Measurements from ENCODE around the gene PVALB.
A peak's percentile ranks its signal among the peaks of the same experiment; 100 is the strongest.

Gene PVALB

DNA sequence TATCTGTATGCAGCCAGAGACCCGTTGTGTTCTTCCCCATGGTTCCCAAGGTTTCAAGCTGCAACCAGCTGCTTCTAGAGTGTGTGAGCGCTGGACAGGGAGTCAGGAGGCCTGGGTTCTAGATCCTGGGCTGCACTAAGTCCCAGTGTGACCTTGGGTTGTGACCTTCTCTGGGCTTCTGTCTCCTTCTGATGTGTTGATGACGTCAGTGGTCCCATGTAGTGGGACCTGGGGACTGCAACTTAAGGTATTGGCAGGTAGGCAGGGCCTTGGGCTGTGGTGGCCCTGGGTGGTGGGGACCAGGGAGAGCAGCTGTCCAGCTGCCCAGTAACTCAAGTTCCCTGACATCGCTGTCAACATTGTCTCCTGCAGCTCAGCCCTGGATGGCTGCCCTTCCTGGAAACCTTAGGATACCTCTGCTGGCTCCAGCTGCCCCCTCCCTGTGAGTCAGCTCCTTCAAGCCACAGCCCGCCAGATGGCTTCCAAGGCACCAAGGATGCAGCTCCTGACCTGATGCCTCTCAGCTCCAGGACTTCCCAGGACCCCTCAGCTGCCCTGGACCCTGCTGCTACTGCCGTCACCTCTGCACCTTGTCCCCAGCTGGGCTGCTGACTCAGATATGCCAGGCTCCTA, 1.3 kb upstream of the PVALB start:
- no peak for DNase-seq

DNA sequence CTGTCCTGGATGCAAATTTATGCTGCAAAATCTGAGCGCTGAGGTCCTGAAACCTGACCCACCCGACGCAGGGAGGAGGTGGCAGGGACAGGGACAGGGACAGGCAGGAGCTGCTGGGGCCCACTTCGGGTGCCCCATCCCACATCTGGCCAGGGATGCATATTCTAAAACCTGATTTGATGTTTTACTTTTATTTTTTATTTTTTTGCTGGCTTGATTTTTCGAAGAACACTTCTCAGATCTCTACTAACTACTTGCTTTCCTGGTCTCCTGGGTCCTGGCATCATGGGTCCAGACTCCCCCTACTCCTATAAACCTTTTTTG, 652 bp upstream of the PVALB start:
- no peak for DNase-seq
- in situ Hi-C loops (cut with MboI; ENCODE audit: low pct_unique_long_range_greater_than_20kb, low sequenced_read_pairs): no loop called here

More for the DNA sequence above, 1.3 kb upstream of the PVALB start:
- in situ Hi-C loops (cut with MboI; ENCODE audit: low pct_unique_long_range_greater_than_20kb, low sequenced_read_pairs): no loop called here

DNA sequence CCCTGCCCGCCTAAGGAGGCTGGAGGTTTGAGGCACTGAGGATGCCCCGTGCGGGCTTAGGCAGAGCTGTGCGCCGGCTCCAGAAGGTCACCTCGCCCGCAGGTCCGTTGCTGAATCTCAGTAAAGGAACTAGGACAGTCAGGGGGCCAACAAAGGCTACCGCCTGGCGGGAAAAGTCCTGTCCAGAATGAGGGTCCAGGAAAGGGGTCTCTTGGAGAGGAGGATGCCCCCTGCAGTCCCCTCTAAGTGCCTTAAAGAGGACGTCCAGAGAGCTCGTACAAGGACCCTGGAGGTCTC, 548 bp downstream of the PVALB start:
- in situ Hi-C loops (cut with MboI; ENCODE audit: low pct_unique_long_range_greater_than_20kb, low sequenced_read_pairs): no loop called here
- no peak for DNase-seq

DNA sequence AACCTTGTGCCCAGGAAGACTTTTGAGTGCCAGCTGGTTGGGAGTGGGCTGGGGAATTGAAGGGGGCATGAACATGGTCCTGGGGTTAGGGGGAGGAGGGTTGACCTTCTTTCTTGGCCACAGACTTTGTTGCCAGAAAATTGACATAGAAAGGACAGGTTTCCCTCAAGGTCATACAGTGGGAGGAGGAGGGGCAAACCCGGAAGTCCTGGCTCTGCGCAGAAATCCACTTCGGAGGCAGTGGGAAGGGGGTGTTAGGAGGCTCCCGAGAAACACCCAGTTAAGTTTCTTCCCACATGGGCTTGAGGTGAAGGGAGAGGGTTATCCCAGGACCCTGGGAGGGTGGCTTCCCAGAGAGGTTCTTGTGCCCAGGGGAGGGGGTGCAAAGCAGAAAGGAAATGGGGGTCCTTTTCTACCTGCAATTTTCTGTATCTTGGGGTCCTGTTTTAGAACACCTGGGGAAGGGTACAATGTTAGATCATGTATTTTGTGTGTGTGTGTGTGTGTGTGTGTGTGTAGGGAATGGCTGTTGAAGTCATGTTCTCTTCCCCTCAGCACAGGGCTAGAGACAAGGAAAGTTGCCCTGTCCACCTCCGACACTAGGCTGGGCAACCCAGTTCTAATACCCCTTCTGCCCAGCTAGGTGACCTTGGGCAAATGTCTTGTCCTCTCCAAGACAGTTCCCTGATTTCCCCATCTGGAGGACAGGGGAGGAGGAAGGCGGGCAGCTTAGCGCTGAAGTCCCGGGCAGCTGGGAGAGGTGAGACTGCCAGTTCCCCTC, 1.1 kb downstream of the PVALB start:
- no peak for DNase-seq
- in situ Hi-C loops (cut with MboI; ENCODE audit: low pct_unique_long_range_greater_than_20kb, low sequenced_read_pairs): no loop called here

DNA sequence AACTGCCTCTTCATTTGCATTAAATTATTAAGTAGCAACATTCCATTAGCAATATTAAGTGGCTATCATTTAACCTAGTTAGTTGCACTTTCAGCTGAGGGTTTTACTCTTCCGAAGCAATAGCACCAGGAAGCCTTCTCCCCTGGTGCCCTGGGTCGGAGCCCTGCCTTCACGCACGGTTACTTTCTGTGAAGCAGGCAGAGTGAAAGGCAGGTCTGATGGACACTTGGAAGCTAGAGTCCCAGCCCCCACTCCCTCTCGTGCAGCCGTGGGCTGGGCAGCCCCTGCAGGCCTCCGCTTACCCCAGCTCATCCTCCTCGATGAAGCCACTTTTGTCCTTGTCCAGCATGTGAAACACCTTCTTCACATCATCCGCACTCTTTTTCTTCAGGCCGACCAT, 2.0 kb downstream of the PVALB start:
- DNase-seq: no peak
- in situ Hi-C loops (cut with MboI; ENCODE audit: low pct_unique_long_range_greater_than_20kb, low sequenced_read_pairs): no loop called here

DNA sequence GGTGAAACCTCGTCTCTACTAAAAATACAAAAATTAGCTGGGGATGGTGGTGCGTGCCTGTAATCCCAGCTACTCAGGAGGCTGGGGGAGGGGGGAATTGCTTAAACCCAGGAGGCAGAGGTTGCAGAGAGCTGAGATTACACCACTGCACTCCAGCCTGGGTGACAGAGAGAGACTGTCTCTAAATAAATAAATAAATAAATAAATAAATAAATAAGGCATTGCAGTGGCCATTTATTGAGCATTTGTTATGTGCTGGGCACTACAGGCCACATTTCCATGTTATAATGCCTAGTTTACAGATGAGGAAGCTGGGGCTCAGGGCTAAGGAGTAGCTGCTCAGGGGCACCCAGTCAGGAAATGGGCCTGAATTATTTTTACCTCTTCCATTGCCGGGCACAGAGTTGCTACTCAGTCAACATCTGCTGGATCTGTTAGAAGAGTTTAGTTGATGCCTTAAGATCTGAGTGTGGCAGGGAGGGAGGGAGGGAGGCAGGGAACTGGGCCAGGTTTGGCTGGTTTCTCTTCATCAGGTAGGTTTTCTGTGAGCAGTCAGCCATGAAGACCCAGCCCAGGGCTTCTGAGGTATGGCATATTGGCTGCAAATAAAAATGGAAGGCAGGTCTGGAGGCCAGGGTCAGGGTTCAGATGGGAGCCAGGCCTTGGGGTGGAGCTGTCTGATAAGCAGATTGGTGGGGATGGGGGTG, 5.6 kb downstream of the PVALB start:
- DNase-seq: no peak
- in situ Hi-C loops (cut with MboI; ENCODE audit: low pct_unique_long_range_greater_than_20kb, low sequenced_read_pairs): no loop called here

DNA sequence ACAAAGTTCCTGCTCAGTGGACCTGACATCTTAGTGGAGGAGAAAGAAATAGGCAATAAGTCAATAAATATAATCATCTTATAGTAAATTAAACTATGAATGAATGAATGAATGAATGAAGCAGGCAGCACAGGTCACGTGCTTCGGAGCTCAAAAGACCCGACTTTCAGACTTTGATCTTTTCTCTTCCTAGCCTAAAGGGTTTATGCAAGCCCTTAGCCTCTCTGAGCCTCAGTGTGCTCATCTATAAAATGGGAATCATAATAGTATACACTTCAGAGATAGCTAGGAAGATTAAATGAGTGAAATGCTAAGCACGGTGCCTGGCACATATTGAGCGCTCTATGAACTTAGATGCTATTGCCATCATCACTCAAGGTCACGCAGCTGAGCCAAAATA, 7.5 kb downstream of the PVALB start:
- no peak for DNase-seq
- in situ Hi-C loops (cut with MboI; ENCODE audit: low pct_unique_long_range_greater_than_20kb, low sequenced_read_pairs): no loop called here

DNA sequence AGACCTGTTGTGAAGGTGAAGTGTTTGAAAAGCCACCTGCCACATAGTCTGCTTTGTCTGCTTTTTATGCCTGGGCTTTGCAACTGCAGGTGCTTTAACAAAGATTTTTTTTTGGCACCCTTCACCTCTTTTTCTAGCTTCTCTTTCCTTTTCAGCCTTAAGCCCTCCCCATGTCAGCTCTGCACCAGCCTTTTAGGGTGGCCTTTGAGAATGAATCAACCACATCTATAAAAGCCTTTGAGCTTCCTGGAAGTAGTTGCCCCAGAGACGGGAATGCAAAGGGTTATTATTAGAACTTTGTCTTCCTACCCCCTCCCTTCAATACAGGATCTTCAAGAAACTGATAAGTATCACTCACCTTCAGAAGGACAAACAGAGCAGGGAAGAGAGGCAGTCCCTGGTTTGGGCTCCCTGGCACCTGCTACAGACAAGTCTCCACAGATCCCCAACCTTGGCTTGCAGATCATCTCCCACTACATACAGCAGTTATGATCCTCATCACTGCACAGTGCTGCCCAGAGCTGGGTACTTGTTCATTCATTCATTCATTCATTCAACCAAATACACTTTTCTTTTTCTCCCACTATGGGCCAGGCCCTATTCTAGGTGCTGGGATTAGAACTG, 8.0 kb downstream of the PVALB start:
- DNase-seq: no peak

DNA sequence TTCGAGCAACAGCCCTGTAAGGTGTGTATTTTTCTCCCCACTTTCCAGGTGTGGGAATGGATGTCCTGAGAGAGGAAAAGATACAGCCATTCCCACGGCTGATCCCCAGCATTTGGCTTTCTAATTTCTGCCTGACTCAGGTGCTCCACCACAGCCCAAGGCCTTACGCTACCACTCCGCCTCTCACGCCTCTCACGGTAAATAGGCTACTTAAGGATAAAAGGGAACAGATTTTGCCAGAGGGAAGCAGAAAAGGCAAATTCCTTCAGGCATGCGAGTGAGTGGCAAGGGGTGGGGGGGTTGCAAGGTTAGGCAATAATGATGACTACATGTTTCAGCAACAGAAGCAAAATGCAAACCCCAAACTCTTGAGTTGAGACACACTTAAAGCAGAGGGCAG, 9.2 kb downstream of the PVALB start:
- DNase-seq: no peak
- in situ Hi-C loops (cut with MboI; ENCODE audit: low pct_unique_long_range_greater_than_20kb, low sequenced_read_pairs): no loop called here

More for the DNA sequence above, 8.0 kb downstream of the PVALB start:
- in situ Hi-C loops (cut with MboI; ENCODE audit: low pct_unique_long_range_greater_than_20kb, low sequenced_read_pairs): no loop called here

DNA sequence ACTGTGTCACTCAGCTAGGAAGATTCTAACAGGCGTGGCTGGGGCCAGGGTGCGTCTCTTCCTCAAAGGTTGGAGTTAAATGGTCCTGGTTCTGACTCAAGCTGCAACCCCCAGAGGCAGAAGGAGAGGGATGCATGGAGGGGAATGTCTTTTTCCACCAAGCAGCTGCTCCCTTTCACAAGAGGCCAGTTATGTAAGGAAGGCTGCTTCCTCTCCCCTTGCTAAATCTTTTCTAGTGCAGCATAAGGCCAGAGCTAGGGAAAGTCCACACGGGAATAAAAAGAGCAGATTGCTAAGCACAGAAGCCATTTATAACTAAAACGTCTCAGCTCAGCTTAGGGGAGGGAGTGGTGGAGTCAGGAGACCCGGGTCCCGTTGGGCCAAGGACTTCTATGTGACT, 10.0 kb downstream of the PVALB start:
- no peak for DNase-seq
- in situ Hi-C loops (cut with MboI; ENCODE audit: low pct_unique_long_range_greater_than_20kb, low sequenced_read_pairs): no loop called here

DNA sequence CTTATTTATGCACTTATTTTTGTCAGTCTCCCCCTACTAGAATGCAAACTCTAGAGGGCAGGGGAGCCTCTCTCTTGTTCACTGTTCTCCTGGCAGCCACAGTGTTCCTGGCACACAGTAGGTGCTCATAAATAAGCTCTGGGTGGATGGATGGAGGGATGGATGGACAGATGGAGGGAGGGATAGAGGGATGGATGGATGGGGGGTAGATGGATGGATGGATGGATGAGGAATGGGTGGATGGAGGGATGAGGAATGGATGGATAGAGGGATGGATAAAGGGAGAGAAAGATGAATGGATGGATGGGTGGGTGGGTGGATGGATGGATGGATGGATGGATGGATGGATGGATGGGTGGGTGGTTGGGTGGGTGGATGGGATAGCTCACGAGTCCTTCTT, 13.5 kb downstream of the PVALB start:
- in situ Hi-C loops (cut with MboI; ENCODE audit: low pct_unique_long_range_greater_than_20kb, low sequenced_read_pairs): no loop called here
- DNase-seq: no peak

DNA sequence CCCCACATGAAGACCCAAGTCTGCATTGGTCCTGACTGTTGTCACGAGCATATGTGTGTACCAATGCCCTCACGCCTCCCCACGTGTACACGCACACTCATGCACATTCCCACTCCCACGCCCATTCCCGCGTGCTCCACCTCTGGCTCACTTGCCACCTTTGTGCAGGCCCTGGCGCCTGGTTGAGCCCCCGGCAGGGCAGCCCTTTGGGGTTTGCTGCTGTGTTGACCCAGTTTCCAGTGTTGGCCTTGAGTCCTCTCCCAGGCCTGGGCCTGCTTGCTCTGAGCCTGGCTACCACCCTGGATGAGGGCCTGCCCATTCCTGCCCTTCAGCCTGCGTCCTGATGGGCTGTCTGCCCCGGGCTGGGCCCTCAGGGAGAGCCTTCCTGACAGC, 18.2 kb downstream of the PVALB start:
- in situ Hi-C loops (cut with MboI; ENCODE audit: low pct_unique_long_range_greater_than_20kb, low sequenced_read_pairs): no loop called here
- no peak for DNase-seq

DNA sequence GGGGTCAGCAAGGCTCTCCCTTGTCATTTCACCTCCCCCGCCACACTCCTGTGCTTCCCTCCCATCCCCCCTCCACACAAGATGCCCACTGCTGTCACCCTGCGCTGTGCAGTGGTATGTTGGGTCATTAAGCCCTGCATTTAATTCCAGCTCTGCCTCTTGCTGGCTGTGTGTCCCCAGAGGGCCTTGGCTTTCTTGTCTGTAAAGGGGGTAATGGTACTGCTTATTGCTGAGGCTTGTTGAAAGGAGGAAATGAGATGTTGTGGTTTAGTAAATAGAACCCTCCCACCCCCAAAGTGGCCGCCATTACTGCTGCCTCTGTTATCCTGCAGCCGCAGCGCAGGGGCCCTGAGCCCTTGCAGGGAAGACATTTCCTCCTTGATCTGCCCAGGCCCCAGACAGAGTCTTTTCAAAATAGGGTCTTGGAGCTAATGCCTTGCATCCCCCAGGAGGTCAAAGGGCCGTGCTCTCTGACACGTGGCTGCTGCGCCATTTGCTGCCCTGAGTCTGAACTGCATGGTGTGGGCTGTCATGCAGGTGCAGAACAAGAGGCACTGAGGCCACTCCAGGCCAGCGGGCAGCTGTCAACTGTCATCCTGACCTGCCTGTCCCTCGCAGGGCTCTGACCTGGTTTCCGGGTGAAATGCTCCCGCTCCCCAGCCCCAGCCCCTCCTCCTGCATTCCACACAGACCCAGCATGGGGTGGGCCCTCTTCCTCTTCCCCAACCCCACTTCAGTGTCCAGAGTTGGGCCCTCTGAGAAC, 18.7 kb downstream of the PVALB start:
- DNase-seq: peak; percentile 38
- in situ Hi-C loops (cut with MboI; ENCODE audit: low pct_unique_long_range_greater_than_20kb, low sequenced_read_pairs): no loop called here

DNA sequence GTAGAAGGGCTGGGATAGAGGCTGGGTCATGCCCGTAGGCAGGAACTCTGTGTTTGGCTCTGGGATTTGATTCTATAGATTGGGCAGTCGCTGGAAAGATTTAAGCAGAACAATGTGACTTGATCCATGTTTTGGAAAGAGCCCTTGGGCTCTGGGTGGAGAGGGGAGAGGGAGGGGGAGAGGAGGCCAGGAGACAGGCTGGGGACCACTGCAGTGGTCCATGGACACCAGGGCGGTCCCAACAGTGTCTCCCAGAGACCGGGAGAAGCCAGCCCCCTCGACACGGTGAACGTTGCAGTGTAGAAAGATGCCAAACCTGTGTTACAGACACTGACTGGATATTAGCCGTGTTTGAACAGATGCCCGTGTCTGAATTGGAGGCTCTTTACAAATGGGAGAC, 19.5 kb downstream of the PVALB start:
- in situ Hi-C loops (cut with MboI; ENCODE audit: low pct_unique_long_range_greater_than_20kb, low sequenced_read_pairs): no loop called here
- DNase-seq: no peak

DNA sequence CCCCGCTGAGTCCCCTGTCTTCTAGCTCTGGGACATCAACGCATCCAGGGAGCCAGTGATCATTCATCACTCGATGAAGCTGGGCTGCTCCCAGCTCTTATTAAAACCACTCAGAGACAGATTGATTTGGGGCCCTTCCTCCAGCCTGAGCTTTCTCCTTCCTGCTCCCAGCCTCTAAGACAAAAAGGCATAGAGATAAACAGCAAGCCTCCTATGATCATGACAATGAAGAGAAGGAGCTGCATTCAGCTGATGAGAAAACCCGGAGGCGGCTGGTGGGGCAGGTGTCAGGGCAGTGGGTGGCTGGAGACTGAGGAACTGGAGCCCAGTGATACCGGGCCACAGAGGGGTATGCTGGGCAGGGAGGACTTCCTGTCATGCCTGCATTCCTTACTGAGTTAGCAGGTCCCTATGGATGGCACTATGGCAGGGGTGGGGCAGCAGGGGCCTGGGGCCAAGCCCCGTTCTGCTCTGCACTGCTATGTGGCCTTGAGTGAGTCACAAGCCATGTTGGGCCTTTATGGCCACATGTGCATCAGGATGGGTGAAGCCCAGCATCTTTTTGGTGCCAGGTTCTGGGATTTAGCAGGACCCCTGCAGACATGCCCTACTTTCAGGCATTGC, 20.2 kb downstream of the PVALB start:
- in situ Hi-C loops (cut with MboI; ENCODE audit: low pct_unique_long_range_greater_than_20kb, low sequenced_read_pairs): no loop called here
- DNase-seq: no peak

DNA sequence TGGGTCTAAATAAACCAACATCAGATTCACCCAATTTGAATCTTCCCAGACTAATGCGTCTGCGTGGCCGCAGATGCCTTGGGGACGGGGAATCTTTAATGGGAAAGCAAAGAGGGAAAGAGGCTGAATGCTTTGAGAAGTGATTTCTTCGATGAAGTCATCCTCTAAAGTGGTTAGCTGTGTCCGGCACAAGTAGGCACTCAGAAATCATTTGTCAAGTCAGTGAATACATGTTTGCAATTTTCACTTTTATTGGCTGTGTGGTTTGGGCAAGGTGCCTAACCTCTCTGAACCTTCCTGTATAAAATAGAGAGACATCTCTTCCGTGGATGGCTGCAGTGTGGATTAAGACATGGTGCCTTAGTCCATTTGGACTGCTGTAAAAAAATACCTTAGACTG, 21.2 kb downstream of the PVALB start:
- in situ Hi-C loops (cut with MboI; ENCODE audit: low pct_unique_long_range_greater_than_20kb, low sequenced_read_pairs): no loop called here
- DNase-seq: no peak

DNA sequence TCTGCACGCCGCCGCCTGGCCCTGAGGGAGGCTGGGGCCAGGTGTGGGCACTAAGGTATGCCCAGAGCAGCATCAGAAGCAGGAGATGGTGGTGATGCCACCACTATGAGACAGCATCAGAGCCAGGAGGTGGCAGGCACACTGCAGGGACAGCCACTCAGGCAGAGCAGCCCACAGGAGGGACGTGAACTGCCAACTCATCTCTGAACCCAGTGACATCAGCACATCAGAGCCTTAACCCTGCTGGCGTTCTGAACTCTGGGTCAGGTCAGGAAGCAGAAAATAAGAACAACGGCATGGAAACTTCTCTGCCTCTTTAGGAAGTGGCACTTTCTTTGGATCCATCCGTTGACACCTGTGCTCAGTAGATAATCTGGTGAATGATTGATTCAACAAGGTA, 26.2 kb downstream of the PVALB start:
- in situ Hi-C loops (cut with MboI; ENCODE audit: low pct_unique_long_range_greater_than_20kb, low sequenced_read_pairs): no loop called here

DNA sequence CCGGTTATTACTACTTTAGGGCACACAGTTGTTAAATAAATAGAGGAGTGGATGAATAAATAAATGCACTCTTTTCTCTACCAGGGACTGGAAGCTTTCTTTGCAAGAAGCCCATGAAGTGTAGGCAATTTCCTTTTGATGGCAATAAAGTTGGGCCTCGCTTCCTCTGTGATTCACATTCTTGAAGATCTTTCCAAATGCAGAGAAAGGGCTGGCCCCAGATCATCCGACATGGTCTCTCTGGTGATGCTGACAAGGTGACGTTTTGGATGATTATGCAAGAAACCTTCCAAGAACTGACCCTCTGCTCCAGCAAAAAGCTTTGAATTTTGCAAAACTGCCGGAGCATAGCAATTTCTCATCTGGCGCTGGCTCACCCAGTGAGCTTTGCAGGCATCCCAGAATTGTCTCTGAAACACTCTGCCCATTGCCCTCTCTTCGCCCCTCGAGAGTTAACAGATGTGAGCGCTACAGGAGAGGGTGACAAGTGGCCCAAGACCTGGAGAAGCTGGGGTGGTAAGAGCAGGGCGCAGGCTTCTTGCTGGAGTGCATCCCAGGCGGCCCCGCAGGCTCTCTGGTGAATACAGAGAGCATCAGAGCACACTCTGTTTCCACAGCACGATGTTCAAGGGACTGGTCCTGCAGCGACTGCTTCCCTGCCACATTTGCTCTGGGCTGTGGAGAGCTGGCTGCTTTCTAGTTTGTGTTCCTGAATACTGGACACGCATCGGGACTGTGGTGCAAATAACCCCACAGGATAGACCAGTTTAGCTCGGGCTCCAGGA, 29.4 kb downstream of the PVALB start:
- no peak for DNase-seq
- in situ Hi-C loops (cut with MboI; ENCODE audit: low pct_unique_long_range_greater_than_20kb, low sequenced_read_pairs): no loop called here

More for the DNA sequence above, 26.2 kb downstream of the PVALB start:
- DNase-seq: no peak

DNA sequence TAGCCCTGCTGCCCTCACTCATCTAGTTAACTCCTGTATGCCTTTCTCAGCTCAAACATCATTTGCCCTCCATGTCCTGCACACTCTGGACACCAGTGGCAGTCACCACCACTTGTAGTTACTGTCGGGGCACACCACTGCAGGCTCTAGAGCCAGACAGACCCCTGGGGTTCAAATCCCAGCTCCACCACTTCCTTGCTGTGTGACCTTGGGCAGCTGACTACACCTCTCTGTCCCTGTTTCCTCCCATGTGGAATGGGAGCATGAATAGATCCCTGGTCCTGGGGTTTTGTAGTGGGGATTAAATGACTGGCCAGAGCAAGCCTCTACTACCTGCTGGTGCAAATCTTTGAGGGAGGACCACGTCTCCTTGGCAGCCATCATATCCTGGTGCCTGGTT, 33.1 kb downstream of the PVALB start:
- no peak for DNase-seq
- in situ Hi-C loops (cut with MboI; ENCODE audit: low pct_unique_long_range_greater_than_20kb, low sequenced_read_pairs): no loop called here

All from KBM-7 (cell line).